Stomach (tissue), 9 donors: ENCODE results near the gene CHRNG. TPM values are rescaled to one million over a fixed set of nuclear protein-coding genes. Genes with fewer than 3 reads are reported as not detected.

ENCODE experiments used
- DNase-seq, 2 donors: peaks; one replicate each; pipeline versions ENCODE4 v3.0.0 to v3.0.0-alpha.2; 2013 to 2019
- H3K27ac ChIP-seq, 5 donors: fragments of 200-600 bp in 4 of 5; sonication (generic) in 4 of 5; one replicate each; pipeline ENCODE4 v1.5.1; 2013 to 2019; ENCODE audit warnings: mild to moderate bottlenecking in 1 of 5, moderate library complexity in 1 of 5
- H3K27me3 ChIP-seq, 3 donors: fragments of 200-600 bp; sonication (generic); one replicate each; pipeline ENCODE4 v1.5.1; 2017 to 2019; ENCODE audit warnings: mixed run types in 1 of 3
- H3K36me3 ChIP-seq, 4 donors: fragments of 200-600 bp; sonication (generic); 1 replicate in 3 of 4; 2 replicates in 1 of 4; pipeline ENCODE4 v1.5.1; 2016 to 2019
- H3K4me1 ChIP-seq, 4 donors: fragments of 200-600 bp; sonication (generic); one replicate each; pipeline ENCODE4 v1.5.1; 2016 to 2019
- H3K4me3 ChIP-seq, 4 donors: fragments of 200-600 bp; sonication (generic) in 3 of 4; one replicate each; pipeline ENCODE4 v1.5.1; 2016 to 2019; ENCODE audit warnings: mild to moderate bottlenecking in 1 of 4
- H3K9me3 ChIP-seq, 4 donors: fragments of 200-600 bp; sonication (generic); one replicate each; pipeline ENCODE4 v1.5.1; 2016 to 2019
- EP300 ChIP-seq: sonication (generic); formaldehyde crosslinking; IDR thresholded peaks from one replicate; pipeline ENCODE4 v1.6.1; 2017; ENCODE audit warnings: antibody characterized with exemption
- POLR2A ChIP-seq, 4 donors: fragments of 450-650 bp; IDR thresholded peaks; one replicate each; pipeline ENCODE4 v1.6.1; 2016; ENCODE audit warnings: antibody characterized with exemption in 4 of 4, control low read depth in 2 of 4, mild to moderate bottlenecking in 1 of 4, moderate library complexity in 1 of 4
- POLR2AphosphoS5 ChIP-seq, 3 donors: sonication (generic); formaldehyde crosslinking; IDR thresholded peaks; one replicate each; pipeline ENCODE4 v1.6.1; 2016; ENCODE audit warnings: antibody characterized with exemption in 3 of 3
- WGBS, 5 donors: extraction: QIAGEN DNeasy Blood & Tissue Kit in 3 of 5; methylation state at CpG; one replicate each; pipeline versions ENCODE4 v1.1.5 to v1.1.7; 2013 to 2018; 5-methylcytosine and 5-hydroxymethylcytosine counted together
- intact Hi-C: fragments of 100-400 bp; cut with DNase I; formaldehyde crosslinking; loops from one replicate; pipeline ENCODE4 v1.15.1; 2023; ENCODE audit warnings: low total_unique reads
- polyA plus RNA-seq, 3 donors: library from polyadenylated mRNA; stranded (reverse); fragments of 200-250 nt; gene quantifications; one replicate each; pipeline ENCODE4 v1.2.3, GENCODE V29; 2013
- total RNA-seq, 5 donors: library from RNA; depleted of rRNA; stranded (reverse); fragments of >200 nt; gene quantifications; one replicate each; pipeline versions ENCODE4 v1.1.0 to v1.2.3, GENCODE V29; 2014 to 2016
- TF ChIP-seq, protein P1 (sequence below), 7 experiments: fragments of 450-650 bp in 4 of 7; fragments of 200-600 bp in 3 of 7; sonication (generic) in 3 of 7; IDR thresholded peaks; one replicate each; pipeline ENCODE4 v1.5.1; 2016 to 2019; ENCODE audit warnings: antibody characterized with exemption in 7 of 7, control low read depth in 2 of 7, mild to moderate bottlenecking in 1 of 7
- donor health status: healthy with polysubstance abuse.
- donor health status: Bipolar disorder and iron deficiency.
- donor health status: healthy.

CHRNG gene
- total and polyA plus RNA-seq, 8 donors: not detected

DNA sequence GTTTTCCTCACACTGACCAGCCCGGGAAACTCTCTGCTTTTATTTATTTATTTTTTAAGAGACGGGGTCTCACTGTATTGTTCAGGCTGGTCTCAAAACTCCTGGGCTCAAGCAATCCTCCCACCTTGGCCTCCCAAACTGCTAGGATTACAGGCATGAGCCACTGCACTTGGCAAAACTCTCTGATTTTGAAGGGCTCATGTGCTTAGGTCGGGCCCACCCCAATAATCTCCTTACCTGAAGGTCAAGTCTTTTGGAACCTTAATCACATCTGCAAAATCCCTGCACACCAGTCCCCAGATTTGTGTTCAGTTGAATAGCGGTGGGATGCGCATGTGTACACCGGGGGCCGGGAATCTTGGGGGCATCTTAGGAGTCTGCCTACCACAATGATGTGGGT lies 44.2 kb upstream of the CHRNG start:
- intact Hi-C loops: no loop called here
- WGBS, 5 donors: 84 to 90% (median 86%) methylated on average over 7 of the region's 7 CpGs
- no peaks in the 10 kb centered on the region for H3K4me1 ChIP-seq

DNA sequence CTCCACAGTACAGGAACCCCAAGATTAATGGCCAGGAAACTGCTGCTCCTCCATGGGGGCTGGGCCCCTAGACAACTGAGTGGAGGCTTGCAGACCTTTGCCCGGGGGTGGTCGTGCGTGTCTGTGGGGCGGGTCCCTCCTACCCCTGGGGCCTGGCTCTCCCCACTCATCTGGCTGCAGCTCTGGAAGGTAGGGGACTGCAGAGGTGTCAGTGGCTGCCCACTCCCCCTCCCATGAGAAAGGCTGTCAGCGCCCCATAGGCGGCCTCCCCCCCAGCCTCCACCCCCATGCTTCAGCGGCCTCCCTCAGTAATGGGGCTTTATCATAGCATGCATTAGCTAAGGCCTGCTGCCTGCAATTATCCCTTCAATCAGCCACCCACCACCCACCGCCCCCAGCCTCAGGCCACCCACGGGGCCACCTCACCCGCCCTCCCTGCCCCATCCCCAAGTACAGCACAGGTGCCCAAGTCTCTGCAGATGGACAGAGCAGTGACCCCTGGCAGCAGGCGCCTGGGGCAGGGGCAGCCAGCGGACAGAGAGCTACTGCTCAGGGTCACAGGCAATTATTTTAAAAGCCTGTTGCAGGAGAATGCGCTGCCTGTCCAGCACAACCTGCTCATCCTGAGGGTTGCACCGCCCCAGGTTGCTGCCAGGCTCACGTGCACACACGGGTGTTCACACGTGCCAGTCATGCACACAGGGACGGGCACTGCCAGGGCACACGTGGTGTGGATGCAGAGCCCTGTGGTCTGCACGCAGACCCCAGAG lies 42.8 kb upstream of the CHRNG start:
- no peak overlapping the region for H3K27ac ChIP-seq
- H3K36me3 ChIP-seq: no peaks in the 10 kb centered on the region
- no peaks in the 10 kb centered on the region for H3K9me3 ChIP-seq
- peaks cover 0 to 24% (median 0%) of the 10 kb centered on the region in 3 donors for H3K27me3 ChIP-seq
- peaks cover 0 to 5% (median 3%) of the 10 kb centered on the region in 4 donors for H3K4me1 ChIP-seq
- no peak overlapping the region for H3K4me3 ChIP-seq
- no peak for DNase-seq
- intact Hi-C loops: no loop called here
- TF ChIP-seq, protein P1, sequence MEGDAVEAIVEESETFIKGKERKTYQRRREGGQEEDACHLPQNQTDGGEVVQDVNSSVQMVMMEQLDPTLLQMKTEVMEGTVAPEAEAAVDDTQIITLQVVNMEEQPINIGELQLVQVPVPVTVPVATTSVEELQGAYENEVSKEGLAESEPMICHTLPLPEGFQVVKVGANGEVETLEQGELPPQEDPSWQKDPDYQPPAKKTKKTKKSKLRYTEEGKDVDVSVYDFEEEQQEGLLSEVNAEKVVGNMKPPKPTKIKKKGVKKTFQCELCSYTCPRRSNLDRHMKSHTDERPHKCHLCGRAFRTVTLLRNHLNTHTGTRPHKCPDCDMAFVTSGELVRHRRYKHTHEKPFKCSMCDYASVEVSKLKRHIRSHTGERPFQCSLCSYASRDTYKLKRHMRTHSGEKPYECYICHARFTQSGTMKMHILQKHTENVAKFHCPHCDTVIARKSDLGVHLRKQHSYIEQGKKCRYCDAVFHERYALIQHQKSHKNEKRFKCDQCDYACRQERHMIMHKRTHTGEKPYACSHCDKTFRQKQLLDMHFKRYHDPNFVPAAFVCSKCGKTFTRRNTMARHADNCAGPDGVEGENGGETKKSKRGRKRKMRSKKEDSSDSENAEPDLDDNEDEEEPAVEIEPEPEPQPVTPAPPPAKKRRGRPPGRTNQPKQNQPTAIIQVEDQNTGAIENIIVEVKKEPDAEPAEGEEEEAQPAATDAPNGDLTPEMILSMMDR (IDR thresholded peaks at IDR 0.05): no peak
- TF ChIP-seq POLR2AphosphoS5 (IDR thresholded peaks at IDR 0.05): no peak
- TF ChIP-seq EP300: no peak
- no peak for TF ChIP-seq POLR2A (IDR thresholded peaks at IDR 0.05)
- WGBS, 5 donors: 70 to 75% (median 73%) methylated on average over 17 to 20 of the region's 20 CpGs

More for the DNA sequence above, 44.2 kb upstream of the CHRNG start:
- no peak for DNase-seq
- no peak overlapping the region for H3K27ac ChIP-seq
- no peaks in the 10 kb centered on the region for H3K36me3 ChIP-seq
- H3K9me3 ChIP-seq: no peaks in the 10 kb centered on the region
- TF ChIP-seq, protein P1 (IDR thresholded peaks at IDR 0.05): no peak
- TF ChIP-seq POLR2AphosphoS5 (IDR thresholded peaks at IDR 0.05): no peak
- TF ChIP-seq EP300: no peak
- TF ChIP-seq POLR2A (IDR thresholded peaks at IDR 0.05): no peak
- H3K27me3 ChIP-seq: peaks cover 0 to 36% (median 0%) of the 10 kb centered on the region in 3 donors
- H3K4me3 ChIP-seq: no peak overlapping the region

DNA sequence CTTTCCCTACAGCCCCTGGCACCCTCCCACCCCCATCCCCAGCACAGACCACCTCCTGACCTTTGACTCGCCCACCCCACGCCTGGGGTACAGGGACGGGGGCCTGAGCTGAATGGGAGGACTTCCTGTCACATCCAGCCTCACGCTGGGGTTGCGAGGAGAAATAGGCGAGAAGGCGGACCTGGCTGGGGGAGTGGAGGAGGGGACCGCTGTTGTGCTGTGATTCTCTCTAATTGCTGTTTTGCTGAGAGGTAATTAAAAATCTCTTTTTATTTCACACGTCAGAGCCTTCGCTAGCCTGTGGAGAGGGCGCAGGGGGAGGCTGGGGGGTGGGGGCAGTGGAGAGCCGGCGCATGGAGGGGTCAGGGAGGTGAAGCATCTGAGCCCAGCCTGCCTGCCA lies 42.1 kb upstream of the CHRNG start:
- DNase-seq: no peak
- Histone ChIP-seq H3K9me3 (no peaks in the 10 kb centered on the region), H3K4me3 (no peak overlapping the region), H3K4me1 (peaks cover 2 to 11% (median 7%) of the 10 kb centered on the region in 4 donors), H3K27ac (no peak overlapping the region), H3K36me3 (no peaks in the 10 kb centered on the region), H3K27me3 (peaks cover 0 to 31% (median 6%) of the 10 kb centered on the region in 3 donors)
- intact Hi-C loops: no loop called here
- TF ChIP-seq POLR2A (IDR thresholded peaks at IDR 0.05): no peak
- no peak for TF ChIP-seq POLR2AphosphoS5 (IDR thresholded peaks at IDR 0.05)
- TF ChIP-seq, protein P1 (IDR thresholded peaks at IDR 0.05): no peak
- no peak for TF ChIP-seq EP300
- 73 to 82% (median 78%) methylated on average over 13 of the region's 13 CpGs for WGBS, 5 donors

DNA sequence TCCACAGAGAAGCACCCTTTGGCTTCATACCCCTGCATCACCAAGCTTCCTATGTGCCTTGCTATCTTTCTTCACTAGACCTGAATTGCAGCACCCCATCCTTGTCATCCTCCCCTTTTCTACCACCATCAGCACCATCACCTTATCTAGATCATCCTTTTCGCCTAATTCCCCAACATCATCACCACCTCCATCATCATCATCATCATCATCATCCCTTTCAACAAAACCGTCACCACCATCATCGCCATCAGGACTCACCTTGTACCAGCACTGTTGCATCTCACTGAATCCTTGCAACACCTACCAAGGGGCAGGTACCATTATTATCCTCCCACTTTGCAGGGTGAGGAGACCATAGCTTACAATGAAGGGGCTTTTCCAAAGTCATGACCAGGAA lies 41.0 kb upstream of the CHRNG start:
- Histone ChIP-seq H3K4me1 (peaks cover 9 to 22% (median 18%) of the 10 kb centered on the region in 4 donors), H3K36me3 (no peaks in the 10 kb centered on the region), H3K27me3 (peaks cover 0 to 34% (median 17%) of the 10 kb centered on the region in 3 donors), H3K4me3 (no peak overlapping the region), H3K9me3 (no peaks in the 10 kb centered on the region), H3K27ac (no peak overlapping the region)
- WGBS, 5 donors: 87 to 95% (median 91%) methylated on average over 3 of the region's 3 CpGs
- intact Hi-C loops: no loop called here
- no peak for TF ChIP-seq EP300
- TF ChIP-seq POLR2AphosphoS5 (IDR thresholded peaks at IDR 0.05): no peak
- TF ChIP-seq, protein P1 (IDR thresholded peaks at IDR 0.05): no peak
- no peak for TF ChIP-seq POLR2A (IDR thresholded peaks at IDR 0.05)
- no peak for DNase-seq
